PFSK-1 (cell line): ENCODE results near the gene ECI2.

ENCODE experiments used
- POLR2AphosphoS5 ChIP-seq: IDR thresholded peaks from 2 replicates; pipeline ENCODE4 v1.6.1; 2012; ENCODE audit warnings: low read depth, mild to moderate bottlenecking, control low read depth, low read length, moderate library complexity
- TAF1 ChIP-seq: IDR thresholded peaks from 2 replicates; pipeline ENCODE4 v1.6.1; 2012; ENCODE audit warnings: low read length, control low read depth, borderline replicate concordance; ENCODE audit not compliant: insufficient read depth
- TF ChIP-seq, protein P1 (sequence below), 2 experiments: IDR thresholded peaks; 2 replicates each; pipeline versions ENCODE4 v1.6.1 to v1.8.0; 2011 to 2012; ENCODE audit warnings: low read depth in 2 of 2, low read length in 2 of 2, control low read depth in 1 of 2, inconsistent platforms in 1 of 2, mild to moderate bottlenecking in 1 of 2, moderate library complexity in 1 of 2; ENCODE audit not compliant: insufficient read depth in 1 of 2

DNA sequence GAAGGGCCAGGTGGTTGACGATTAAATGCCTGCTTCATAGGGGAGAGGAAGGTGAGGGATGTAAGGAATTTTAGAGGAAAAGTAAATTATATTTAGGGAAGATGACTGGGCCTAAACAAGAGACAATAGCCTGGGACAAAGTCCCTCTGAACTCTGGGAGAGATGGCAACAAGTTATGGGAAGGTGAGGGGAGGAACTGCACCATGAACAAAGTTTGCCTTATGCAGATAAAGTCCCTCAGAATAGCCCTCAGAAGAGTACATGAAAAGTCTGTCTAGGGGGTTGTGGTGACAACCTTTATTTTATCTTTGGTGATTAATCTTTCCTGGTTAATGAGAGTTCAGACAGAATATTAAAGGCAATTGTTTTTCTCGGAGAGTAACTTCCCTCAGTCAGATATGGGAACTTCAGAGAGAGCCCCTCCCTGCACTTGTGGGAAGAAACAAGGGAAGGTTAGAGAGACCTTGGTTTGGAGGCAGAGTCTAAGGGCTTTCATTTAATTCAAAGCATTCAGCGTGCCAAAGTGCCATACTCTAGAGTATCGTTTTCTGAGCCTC, 29.3 kb downstream of the ECI2 start:
- TF ChIP-seq POLR2AphosphoS5 (no peak), TAF1 (no peak)
- TF ChIP-seq, protein P1, sequence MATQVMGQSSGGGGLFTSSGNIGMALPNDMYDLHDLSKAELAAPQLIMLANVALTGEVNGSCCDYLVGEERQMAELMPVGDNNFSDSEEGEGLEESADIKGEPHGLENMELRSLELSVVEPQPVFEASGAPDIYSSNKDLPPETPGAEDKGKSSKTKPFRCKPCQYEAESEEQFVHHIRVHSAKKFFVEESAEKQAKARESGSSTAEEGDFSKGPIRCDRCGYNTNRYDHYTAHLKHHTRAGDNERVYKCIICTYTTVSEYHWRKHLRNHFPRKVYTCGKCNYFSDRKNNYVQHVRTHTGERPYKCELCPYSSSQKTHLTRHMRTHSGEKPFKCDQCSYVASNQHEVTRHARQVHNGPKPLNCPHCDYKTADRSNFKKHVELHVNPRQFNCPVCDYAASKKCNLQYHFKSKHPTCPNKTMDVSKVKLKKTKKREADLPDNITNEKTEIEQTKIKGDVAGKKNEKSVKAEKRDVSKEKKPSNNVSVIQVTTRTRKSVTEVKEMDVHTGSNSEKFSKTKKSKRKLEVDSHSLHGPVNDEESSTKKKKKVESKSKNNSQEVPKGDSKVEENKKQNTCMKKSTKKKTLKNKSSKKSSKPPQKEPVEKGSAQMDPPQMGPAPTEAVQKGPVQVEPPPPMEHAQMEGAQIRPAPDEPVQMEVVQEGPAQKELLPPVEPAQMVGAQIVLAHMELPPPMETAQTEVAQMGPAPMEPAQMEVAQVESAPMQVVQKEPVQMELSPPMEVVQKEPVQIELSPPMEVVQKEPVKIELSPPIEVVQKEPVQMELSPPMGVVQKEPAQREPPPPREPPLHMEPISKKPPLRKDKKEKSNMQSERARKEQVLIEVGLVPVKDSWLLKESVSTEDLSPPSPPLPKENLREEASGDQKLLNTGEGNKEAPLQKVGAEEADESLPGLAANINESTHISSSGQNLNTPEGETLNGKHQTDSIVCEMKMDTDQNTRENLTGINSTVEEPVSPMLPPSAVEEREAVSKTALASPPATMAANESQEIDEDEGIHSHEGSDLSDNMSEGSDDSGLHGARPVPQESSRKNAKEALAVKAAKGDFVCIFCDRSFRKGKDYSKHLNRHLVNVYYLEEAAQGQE (IDR thresholded peaks at IDR 0.05; ENCODE audit: insufficient read depth in 1 of 2, low read depth in 2 of 2, low read length in 2 of 2), result no peak
